CD14-positive monocyte (primary cell): ENCODE results near the gene PFN4. TPM values are rescaled to one million over a fixed set of nuclear protein-coding genes. Genes with fewer than 3 reads are reported as not detected.

Experiments used
- DNase-seq, 3 donors: peaks; one replicate each; pipeline ENCODE4 v3.0.0-alpha.2; 2011 to 2022
- H2AFZ ChIP-seq: 2 replicates; pipeline ENCODE4 v1.6.0; 2012; ENCODE audit warnings: mild to moderate bottlenecking, low read depth, low read length, inconsistent platforms; ENCODE audit not compliant: insufficient read depth, poor library complexity, severe bottlenecking
- H3K27ac ChIP-seq, 2 donors: 1 replicate in 1 of 2; 2 replicates in 1 of 2; pipeline ENCODE4 v1.5.1; 2012 to 2013; ENCODE audit warnings: low read length in 2 of 2, control low read depth in 1 of 2, inconsistent platforms in 1 of 2, low read depth in 1 of 2, mild to moderate bottlenecking in 1 of 2
- H3K27me3 ChIP-seq, 2 donors: one replicate each; pipeline versions ENCODE4 v1.6.0 to v1.6.1; 2011 to 2013; ENCODE audit warnings: low read length in 2 of 2; ENCODE audit not compliant: control insufficient read depth in 2 of 2, insufficient read depth in 2 of 2
- H3K36me3 ChIP-seq, 2 donors: replicated peaks in 1 of 2; 1 replicate in 1 of 2; 2 replicates in 1 of 2; pipeline versions ENCODE4 v1.5.1 to v1.6.1; 2012 to 2013; ENCODE audit warnings: low read length in 2 of 2, control low read depth in 1 of 2, inconsistent platforms in 1 of 2, mild to moderate bottlenecking in 1 of 2; ENCODE audit not compliant: insufficient read depth in 2 of 2, control insufficient read depth in 1 of 2
- H3K4me1 ChIP-seq, 2 donors: 1 replicate in 1 of 2; 2 replicates in 1 of 2; pipeline versions ENCODE4 v1.5.1 to v1.6.1; 2012 to 2013; ENCODE audit warnings: low read length in 2 of 2, control low read depth in 1 of 2, inconsistent platforms in 1 of 2, mild to moderate bottlenecking in 1 of 2, moderate library complexity in 1 of 2; ENCODE audit not compliant: insufficient read depth in 2 of 2, control insufficient read depth in 1 of 2
- H3K4me2 ChIP-seq: replicated peaks from 2 replicates; pipeline ENCODE3; 2012; ENCODE audit warnings: low read length, moderate library complexity, mild to moderate bottlenecking; ENCODE audit not compliant: poor library complexity, severe bottlenecking; ENCODE audit errors: extremely low read depth
- H3K4me3 ChIP-seq, 3 experiments: fragments of 200-600 bp in 1 of 3; sonication (generic) in 1 of 3; replicated peaks in 1 of 3; 1 replicate in 2 of 3; 2 replicates in 1 of 3; pipeline ENCODE4 v1.5.1; 2011 to 2013; ENCODE audit warnings: low read length in 3 of 3, mild to moderate bottlenecking in 3 of 3, control low read depth in 2 of 3, low read depth in 2 of 3, inconsistent platforms in 1 of 3, moderate library complexity in 1 of 3
- H3K79me2 ChIP-seq: 2 replicates; pipeline ENCODE4 v1.6.0; 2012; ENCODE audit warnings: mild to moderate bottlenecking, control low read depth, inconsistent platforms, low read length, moderate library complexity; ENCODE audit not compliant: insufficient read depth
- H3K9ac ChIP-seq: 2 replicates; pipeline ENCODE4 v1.6.0; 2017; ENCODE audit warnings: low read length, mild to moderate bottlenecking; ENCODE audit not compliant: insufficient read depth, poor library complexity, severe bottlenecking
- H3K9me3 ChIP-seq, 2 donors: replicated peaks in 1 of 2; 1 replicate in 1 of 2; 2 replicates in 1 of 2; pipeline versions ENCODE4 v1.5.1 to v1.6.1; 2012 to 2013; ENCODE audit warnings: low read length in 2 of 2, control low read depth in 1 of 2; ENCODE audit not compliant: control insufficient read depth in 1 of 2, insufficient read depth in 1 of 2
- H4K20me1 ChIP-seq: 2 replicates; pipeline ENCODE4 v1.6.0; 2012; ENCODE audit warnings: mild to moderate bottlenecking, low read length, control low read depth, moderate library complexity; ENCODE audit not compliant: insufficient read depth
- H3K27ac Mint-ChIP-seq, 7 donors: one replicate each; pipeline ENCODE4 v1.8.0; 2020; ENCODE audit warnings: mild to moderate bottlenecking in 7 of 7, mixed read lengths in 7 of 7, moderate library complexity in 6 of 7, inconsistent platforms in 2 of 7
- H3K27me3 Mint-ChIP-seq, 3 donors: one replicate each; pipeline ENCODE4 v1.8.0; 2021 to 2022; ENCODE audit warnings: low read depth in 3 of 3, mild to moderate bottlenecking in 3 of 3, mixed read lengths in 3 of 3, moderate library complexity in 3 of 3, inconsistent platforms in 1 of 3
- H3K36me3 Mint-ChIP-seq, 2 donors: one replicate each; pipeline ENCODE4 v1.8.0; 2020; ENCODE audit warnings: mixed read lengths in 2 of 2, inconsistent platforms in 1 of 2, mild to moderate bottlenecking in 1 of 2
- H3K4me1 Mint-ChIP-seq: one replicate; pipeline ENCODE4 v1.8.0; 2020; ENCODE audit warnings: mild to moderate bottlenecking, mixed read lengths
- H3K4me3 Mint-ChIP-seq, 2 donors: one replicate each; pipeline ENCODE4 v1.8.0; 2020; ENCODE audit warnings: mild to moderate bottlenecking in 2 of 2, mixed read lengths in 2 of 2, moderate library complexity in 1 of 2
- H3K9me3 Mint-ChIP-seq, 7 donors: one replicate each; pipeline ENCODE4 v1.8.0; 2020 to 2022; ENCODE audit warnings: mixed read lengths in 7 of 7, mild to moderate bottlenecking in 6 of 7, moderate library complexity in 6 of 7, inconsistent platforms in 2 of 7
- CTCF ChIP-seq: fragments of 200-600 bp; IDR thresholded peaks from one replicate; pipeline ENCODE4 v1.8.0; 2022; ENCODE audit warnings: antibody characterized with exemption, mild to moderate bottlenecking
- WGBS: methylation state at CpG from one replicate; pipeline ENCODE4 v1.1.5; 2013; ENCODE audit warnings: missing lambda C conversion rate; ENCODE audit not compliant: insufficient coverage; 5-methylcytosine and 5-hydroxymethylcytosine counted together
- intact Hi-C, 2 donors: fragments of 100-400 bp; cut with micrococcal nuclease; formaldehyde crosslinking; loops; one replicate each; pipeline versions ENCODE4 v1.15.0 to v1.15.1; 2023
- polyA plus RNA-seq, 3 donors: library from polyadenylated mRNA; depleted of rRNA in 1 of 3; unstranded in 2 of 3; stranded (reverse) in 1 of 3; fragments of 300-500 nt in 2 of 3; fragments of >200 nt in 1 of 3; fragmentation: Illumina TruSeq in 2 of 3; gene quantifications; 1 replicate in 2 of 3; 2 replicates in 1 of 3; pipeline ENCODE4 v1.2.3, GENCODE V29; 2012 to 2021

The PFN4 gene
- polyA plus RNA-seq, 3 donors: not detected

GRCh38 chr2:24107336-24107735, 15.8 kb downstream of the PFN4 start:
- peaks cover 17 to 35% of the 10 kb centered on the region in 2 donors for H3K36me3 Mint-ChIP-seq
- no CpG with 5 or more reads among the region's 1 CpG for WGBS

GRCh38 chr2:24106786-24107185, 16.3 kb downstream of the PFN4 start:
- Mint-ChIP-seq H3K4me3 (no peak overlapping the region), H3K4me1 (no peaks in the 10 kb centered on the region), H3K9me3 (peaks cover 21 to 41% (median 34%) of the 10 kb centered on the region in 7 donors), H3K36me3 (peaks cover 20 to 41% of the 10 kb centered on the region in 2 donors), H3K27ac (no peak overlapping the region), H3K27me3 (peaks cover 0 to 2% (median 0%) of the 10 kb centered on the region in 3 donors)
- intact Hi-C loops: no loop called here
- no peak overlapping the region for H2AFZ ChIP-seq
- no peaks in the 10 kb centered on the region for H3K27me3 ChIP-seq
- no peak overlapping the region for H3K27ac ChIP-seq
- H3K4me1 ChIP-seq: no peaks in the 10 kb centered on the region
- no peaks in the 10 kb centered on the region for H4K20me1 ChIP-seq
- no peak overlapping the region for H3K4me3 ChIP-seq
- no peak overlapping the region for H3K9ac ChIP-seq
- H3K4me2 ChIP-seq: no peak overlapping the region
- no peaks in the 10 kb centered on the region for H3K79me2 ChIP-seq
- H3K9me3 ChIP-seq: peaks cover 6 to 22% of the 10 kb centered on the region in 2 donors
- no peak for TF ChIP-seq CTCF
- H3K36me3 ChIP-seq: peaks cover 13 to 20% of the 10 kb centered on the region in 2 donors
- DNase-seq: no peak

More at GRCh38 chr2:24107336-24107735, 15.8 kb downstream of the PFN4 start:
- H4K20me1 ChIP-seq: no peaks in the 10 kb centered on the region
- no peaks in the 10 kb centered on the region for H3K79me2 ChIP-seq
- Mint-ChIP-seq H3K9me3 (peaks cover 21 to 40% (median 34%) of the 10 kb centered on the region in 7 donors), H3K27ac (no peak overlapping the region), H3K4me3 (no peak overlapping the region), H3K4me1 (no peaks in the 10 kb centered on the region), H3K27me3 (peaks cover 0 to 2% (median 0%) of the 10 kb centered on the region in 3 donors)
- no peak overlapping the region for H3K4me3 ChIP-seq
- peaks cover 13 to 18% of the 10 kb centered on the region in 2 donors for H3K36me3 ChIP-seq
- H3K4me2 ChIP-seq: no peak overlapping the region
- H3K9me3 ChIP-seq: peaks cover 6 to 22% of the 10 kb centered on the region in 2 donors
- H2AFZ ChIP-seq: no peak overlapping the region
- H3K27ac ChIP-seq: no peak overlapping the region
- H3K9ac ChIP-seq: no peak overlapping the region
- H3K27me3 ChIP-seq: no peaks in the 10 kb centered on the region
- intact Hi-C loops: no loop called here
- no peak for DNase-seq
- no peak for TF ChIP-seq CTCF
- no peaks in the 10 kb centered on the region for H3K4me1 ChIP-seq
